ENCODE measurements around the gene CHRM2. TPM values are rescaled to one million over a fixed set of nuclear protein-coding genes. Genes with fewer than 3 reads are reported as not detected.

The CHRM2 gene
- total and polyA plus RNA-seq, 2 donors (not counting 1 experiment from before 2014, with no cell fraction given), result 7.9 to 47.1 TPM

DNA sequence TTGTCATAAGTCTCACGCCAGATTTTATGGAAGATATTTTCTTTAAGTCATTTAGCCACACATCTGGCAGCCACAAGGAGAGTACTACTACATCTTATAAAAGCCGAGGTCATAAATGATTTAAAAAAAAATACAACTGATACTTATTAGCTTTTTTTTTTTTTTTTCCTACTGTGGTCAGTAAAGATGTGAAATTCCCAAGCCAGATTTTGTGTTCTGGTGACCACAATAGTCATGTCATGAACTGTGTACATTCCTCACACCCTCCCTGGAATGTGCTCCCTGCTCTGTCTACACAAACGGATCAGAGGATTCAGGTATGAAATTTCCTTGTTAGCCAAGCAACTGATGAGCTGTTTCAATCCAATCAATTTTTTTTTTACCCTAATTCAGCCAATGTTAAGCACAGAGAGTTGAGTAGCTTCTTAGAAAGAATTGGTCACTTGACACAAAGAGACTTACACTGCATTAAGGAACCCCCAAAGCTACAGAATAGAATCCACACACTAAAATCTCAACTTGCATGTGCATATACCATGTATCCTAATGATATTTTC is 54.7 kb downstream of the CHRM2 start:
- Histone ChIP-seq H3K9me3 (ENCODE audit: control insufficient read depth, insufficient read depth, low read depth, low read length) (no peaks in the 10 kb centered on the region), H3K27me3 (ENCODE audit: control insufficient read depth, insufficient read depth, low read length) (no peaks in the 10 kb centered on the region), H3K4me3 (replicated peaks in 1 of 4; ENCODE audit: control extremely low read depth in 1 of 4, insufficient read depth in 1 of 4, low read depth in 3 of 4, low read length in 4 of 4) (no peak overlapping the region), H3K27ac (ENCODE audit: insufficient read depth, low read length) (no peak overlapping the region), H2AFZ (ENCODE audit: low read length) (no peak overlapping the region), H3K9ac (ENCODE audit: insufficient read depth, low read length) (no peak overlapping the region), H3K4me1 (ENCODE audit: control insufficient read depth, extremely low read depth, insufficient read depth, low read length) (peaks cover 4% of the 10 kb centered on the region), H3K79me2 (ENCODE audit: control insufficient read depth, insufficient read depth, low read length) (no peaks in the 10 kb centered on the region), H3K36me3 (ENCODE audit: control insufficient read depth, insufficient read depth, low read length) (no peaks in the 10 kb centered on the region), H3K4me2 (ENCODE audit: extremely low read depth, insufficient read depth, low read length) (no peak overlapping the region), H4K20me1 (ENCODE audit: control insufficient read depth, extremely low read depth, insufficient read depth, low read length) (no peaks in the 10 kb centered on the region)
- TF ChIP-seq, protein P1, sequence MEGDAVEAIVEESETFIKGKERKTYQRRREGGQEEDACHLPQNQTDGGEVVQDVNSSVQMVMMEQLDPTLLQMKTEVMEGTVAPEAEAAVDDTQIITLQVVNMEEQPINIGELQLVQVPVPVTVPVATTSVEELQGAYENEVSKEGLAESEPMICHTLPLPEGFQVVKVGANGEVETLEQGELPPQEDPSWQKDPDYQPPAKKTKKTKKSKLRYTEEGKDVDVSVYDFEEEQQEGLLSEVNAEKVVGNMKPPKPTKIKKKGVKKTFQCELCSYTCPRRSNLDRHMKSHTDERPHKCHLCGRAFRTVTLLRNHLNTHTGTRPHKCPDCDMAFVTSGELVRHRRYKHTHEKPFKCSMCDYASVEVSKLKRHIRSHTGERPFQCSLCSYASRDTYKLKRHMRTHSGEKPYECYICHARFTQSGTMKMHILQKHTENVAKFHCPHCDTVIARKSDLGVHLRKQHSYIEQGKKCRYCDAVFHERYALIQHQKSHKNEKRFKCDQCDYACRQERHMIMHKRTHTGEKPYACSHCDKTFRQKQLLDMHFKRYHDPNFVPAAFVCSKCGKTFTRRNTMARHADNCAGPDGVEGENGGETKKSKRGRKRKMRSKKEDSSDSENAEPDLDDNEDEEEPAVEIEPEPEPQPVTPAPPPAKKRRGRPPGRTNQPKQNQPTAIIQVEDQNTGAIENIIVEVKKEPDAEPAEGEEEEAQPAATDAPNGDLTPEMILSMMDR (conservative IDR thresholded peaks at IDR 0.05 in 1 of 2, IDR thresholded peaks at IDR 0.05 in 1 of 2; ENCODE audit: low read depth in 1 of 2, low read length in 2 of 2), result no peak
- TF ChIP-seq EZH2 (IDR thresholded peaks at IDR 0.05; ENCODE audit: low read length, missing control alignments), result no peak
- DNase-seq (ENCODE audit: low read depth in 2 of 2), result peak; percentile 15 to 93

DNA sequence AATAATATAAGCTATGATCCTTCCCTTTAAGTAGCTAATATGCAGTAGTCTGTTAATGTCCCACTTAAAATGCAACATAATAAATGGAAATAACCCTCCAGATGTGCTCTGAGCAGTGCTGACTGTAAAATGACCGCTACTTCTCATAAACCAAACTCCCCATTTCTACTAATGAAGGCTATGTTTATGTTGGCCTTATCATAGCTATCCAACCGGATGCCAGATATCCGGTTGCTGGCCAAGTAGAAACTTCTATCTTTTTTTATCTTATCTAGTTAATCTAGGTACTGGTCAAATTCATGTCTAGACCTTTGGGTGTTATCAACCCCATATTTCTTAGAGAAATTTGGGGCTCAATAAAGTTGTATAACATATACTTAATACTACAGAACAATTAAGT is 56.6 kb downstream of the CHRM2 start:
- Histone ChIP-seq H4K20me1 (ENCODE audit: control insufficient read depth, extremely low read depth, insufficient read depth, low read length) (no peaks in the 10 kb centered on the region), H3K36me3 (ENCODE audit: control insufficient read depth, insufficient read depth, low read length) (no peaks in the 10 kb centered on the region), H3K4me2 (ENCODE audit: extremely low read depth, insufficient read depth, low read length) (no peak overlapping the region), H3K79me2 (ENCODE audit: control insufficient read depth, insufficient read depth, low read length) (no peaks in the 10 kb centered on the region), H2AFZ (ENCODE audit: low read length) (no peak overlapping the region), H3K27me3 (ENCODE audit: control insufficient read depth, insufficient read depth, low read length) (no peaks in the 10 kb centered on the region), H3K4me3 (replicated peaks in 1 of 4; ENCODE audit: control extremely low read depth in 1 of 4, insufficient read depth in 1 of 4, low read depth in 3 of 4, low read length in 4 of 4) (no peak overlapping the region), H3K4me1 (ENCODE audit: control insufficient read depth, extremely low read depth, insufficient read depth, low read length) (peaks cover 4% of the 10 kb centered on the region), H3K9ac (ENCODE audit: insufficient read depth, low read length) (no peak overlapping the region), H3K9me3 (ENCODE audit: control insufficient read depth, insufficient read depth, low read depth, low read length) (no peaks in the 10 kb centered on the region), H3K27ac (ENCODE audit: insufficient read depth, low read length) (no peak overlapping the region)
- DNase-seq (ENCODE audit: low read depth in 2 of 2), result peak; percentile 40 to 75
- TF ChIP-seq EZH2 (IDR thresholded peaks at IDR 0.05; ENCODE audit: low read length, missing control alignments), result no peak
- TF ChIP-seq, protein P1 (conservative IDR thresholded peaks at IDR 0.05 in 1 of 2, IDR thresholded peaks at IDR 0.05 in 1 of 2; ENCODE audit: low read depth in 1 of 2, low read length in 2 of 2), result no peak

DNA sequence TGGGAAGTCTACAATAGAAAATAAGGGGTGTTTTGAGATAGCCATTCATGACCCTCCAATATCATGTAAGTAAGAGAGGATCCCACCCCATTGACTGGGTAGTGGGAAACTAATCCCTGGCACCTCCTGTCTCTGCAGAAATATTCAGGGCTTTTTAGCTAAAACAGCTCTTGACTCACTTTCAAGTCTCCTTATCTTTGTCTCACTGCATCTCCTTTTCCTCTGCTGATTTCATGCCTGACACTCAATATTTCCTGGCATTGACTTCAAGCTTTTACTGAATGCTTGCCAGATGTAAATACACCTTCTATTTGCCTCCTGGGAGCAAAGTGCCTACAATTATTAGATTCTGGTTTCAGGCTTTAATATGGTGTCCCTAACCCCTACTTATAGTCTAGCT is 57.1 kb downstream of the CHRM2 start:
- no peaks in the 10 kb centered on the region for H3K79me2 ChIP-seq (ENCODE audit: control insufficient read depth, insufficient read depth, low read length)
- H3K4me2 ChIP-seq (ENCODE audit: extremely low read depth, insufficient read depth, low read length), result no peak overlapping the region
- no peaks in the 10 kb centered on the region for H4K20me1 ChIP-seq (ENCODE audit: control insufficient read depth, extremely low read depth, insufficient read depth, low read length)
- no peaks in the 10 kb centered on the region for H3K36me3 ChIP-seq (ENCODE audit: control insufficient read depth, insufficient read depth, low read length)
- no peaks in the 10 kb centered on the region for H3K9me3 ChIP-seq (ENCODE audit: control insufficient read depth, insufficient read depth, low read depth, low read length)
- H3K4me1 ChIP-seq (ENCODE audit: control insufficient read depth, extremely low read depth, insufficient read depth, low read length), result peaks cover 2% of the 10 kb centered on the region
- no peaks in the 10 kb centered on the region for H3K27me3 ChIP-seq (ENCODE audit: control insufficient read depth, insufficient read depth, low read length)
- TF ChIP-seq, protein P1 (conservative IDR thresholded peaks at IDR 0.05 in 1 of 2, IDR thresholded peaks at IDR 0.05 in 1 of 2; ENCODE audit: low read depth in 1 of 2, low read length in 2 of 2), result no peak
- no peak for TF ChIP-seq EZH2 (IDR thresholded peaks at IDR 0.05; ENCODE audit: low read length, missing control alignments)
- H3K27ac ChIP-seq (ENCODE audit: insufficient read depth, low read length), result no peak overlapping the region
- H2AFZ ChIP-seq (ENCODE audit: low read length), result no peak overlapping the region
- no peak overlapping the region for H3K4me3 ChIP-seq (replicated peaks in 1 of 4; ENCODE audit: control extremely low read depth in 1 of 4, insufficient read depth in 1 of 4, low read depth in 3 of 4, low read length in 4 of 4)
- H3K9ac ChIP-seq (ENCODE audit: insufficient read depth, low read length), result no peak overlapping the region
- DNase-seq (ENCODE audit: low read depth in 2 of 2), result peak in 1 of 2 donors; percentile 88
